Ovary (tissue), 3 donors: ENCODE measurements around the gene COL11A2.

Source experiments
- CTCF ChIP-seq, 3 donors: fragments of 450-650 bp in 2 of 3; fragments of 200-600 bp in 1 of 3; IDR thresholded peaks; one replicate each; pipeline versions ENCODE4 v1.5.1 to v1.8.0; 2016 to 2022; ENCODE audit warnings: antibody characterized with exemption in 3 of 3, mild to moderate bottlenecking in 1 of 3
- EP300 ChIP-seq: sonication (generic); formaldehyde crosslinking; IDR thresholded peaks from one replicate; pipeline ENCODE4 v1.6.1; 2017; ENCODE audit warnings: antibody characterized with exemption
- POLR2A ChIP-seq: fragments of 450-650 bp; IDR thresholded peaks from one replicate; pipeline ENCODE4 v1.6.1; 2017; ENCODE audit warnings: antibody characterized with exemption, mild to moderate bottlenecking, moderate library complexity
- donor health status: DM: no; HTN: no; CAD: no.

DNA sequence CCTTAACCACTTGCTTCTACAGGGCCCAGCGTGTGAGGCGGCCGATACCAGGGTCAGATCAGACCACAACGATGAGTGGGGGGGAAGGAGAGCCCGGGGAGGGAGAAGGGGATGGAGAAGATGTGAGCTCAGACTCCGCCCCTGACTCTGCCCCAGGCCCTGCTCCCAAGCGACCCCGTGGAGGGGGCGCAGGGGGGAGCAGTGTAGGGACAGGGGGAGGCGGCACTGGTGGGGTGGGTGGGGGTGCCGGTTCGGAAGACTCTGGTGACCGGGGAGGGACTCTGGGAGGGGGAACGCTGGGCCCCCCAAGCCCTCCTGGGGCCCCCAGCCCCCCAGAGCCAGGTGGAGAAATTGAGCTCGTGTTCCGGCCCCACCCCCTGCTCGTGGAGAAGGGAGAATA, 18.9 kb upstream of the COL11A2 start:
- TF ChIP-seq CTCF (IDR thresholded peaks at IDR 0.05) (no peak), POLR2A (no peak), EP300 (no peak)
